SK-N-SH treated with all-trans-retinoic acid at 6 μM for 48 hours (cell line): ENCODE results near the gene CLEC18B.
"Not testable (repeated sequence)": the region's sequence is repeated elsewhere in the genome, so short reads cannot be mapped to it uniquely, and the experiment has no call there.

Experiments used
- SNAI2 ChIP-seq: fragments of 250-450 bp; sonication (Bioruptor Pico); IDR thresholded peaks from 2 replicates; pipeline ENCODE4 v1.5.0; 2020; ENCODE audit warnings: mild to moderate bottlenecking, moderate library complexity
- ZFP30 ChIP-seq: fragments of 450-650 bp; formaldehyde crosslinking; IDR thresholded peaks from 2 replicates; pipeline ENCODE4 v1.5.0; 2022; ENCODE audit warnings: mild to moderate bottlenecking, moderate library complexity
- TF ChIP-seq, protein P1 (sequence below): fragments of 250-450 bp; sonication (Bioruptor Pico); IDR thresholded peaks from 2 replicates; pipeline ENCODE4 v1.8.0; 2020; ENCODE audit warnings: mild to moderate bottlenecking, moderate library complexity, borderline replicate concordance

DNA sequence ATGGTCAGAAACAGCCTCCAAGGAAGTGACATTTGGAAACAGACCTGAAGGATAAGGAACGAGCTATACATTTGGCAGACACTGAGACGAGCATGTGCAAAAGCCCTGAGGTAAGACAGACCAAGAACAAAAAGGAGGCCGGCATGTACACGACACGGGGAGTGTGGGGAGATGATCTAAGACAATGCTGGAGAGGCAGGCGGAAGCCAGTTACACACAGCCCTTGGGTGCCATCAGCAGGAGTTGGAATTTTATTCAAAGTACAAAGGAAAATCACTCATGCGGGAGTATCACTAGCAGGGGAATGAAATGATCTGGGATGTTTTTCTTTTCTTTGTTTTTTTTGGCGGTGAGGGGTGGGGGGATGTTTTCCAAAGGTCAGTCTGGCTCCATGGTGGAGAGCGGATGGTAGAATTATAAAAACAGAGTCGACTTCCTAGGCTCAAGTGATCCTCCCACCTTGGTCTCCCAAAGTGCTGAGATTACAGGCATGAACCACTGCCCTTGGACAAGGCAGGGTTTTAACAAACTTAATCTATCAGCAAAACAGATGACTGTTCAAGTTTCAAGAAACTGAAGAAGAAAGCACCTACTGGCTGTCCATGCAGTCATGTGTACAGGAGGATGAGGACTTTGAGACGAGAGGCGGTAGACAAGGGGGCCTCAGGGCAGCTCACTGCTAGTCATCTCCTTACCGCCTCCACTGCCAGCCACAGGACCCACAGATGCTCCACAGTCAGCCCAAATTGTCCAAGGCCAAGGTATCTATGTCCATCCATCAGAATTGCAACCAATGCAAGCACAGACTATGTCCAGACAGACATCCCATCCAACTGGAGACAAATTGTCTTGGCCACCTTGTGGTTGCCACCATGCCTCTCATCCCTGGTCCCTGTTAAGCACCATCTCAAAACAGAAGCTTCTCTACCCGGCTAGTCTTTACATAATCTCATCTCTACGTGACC, 59.4 kb downstream of the CLEC18B start:
- TF ChIP-seq SNAI2; ZFP30 (CRISPR knock-in tag): not testable (repeated sequence)
- TF ChIP-seq, protein P1, sequence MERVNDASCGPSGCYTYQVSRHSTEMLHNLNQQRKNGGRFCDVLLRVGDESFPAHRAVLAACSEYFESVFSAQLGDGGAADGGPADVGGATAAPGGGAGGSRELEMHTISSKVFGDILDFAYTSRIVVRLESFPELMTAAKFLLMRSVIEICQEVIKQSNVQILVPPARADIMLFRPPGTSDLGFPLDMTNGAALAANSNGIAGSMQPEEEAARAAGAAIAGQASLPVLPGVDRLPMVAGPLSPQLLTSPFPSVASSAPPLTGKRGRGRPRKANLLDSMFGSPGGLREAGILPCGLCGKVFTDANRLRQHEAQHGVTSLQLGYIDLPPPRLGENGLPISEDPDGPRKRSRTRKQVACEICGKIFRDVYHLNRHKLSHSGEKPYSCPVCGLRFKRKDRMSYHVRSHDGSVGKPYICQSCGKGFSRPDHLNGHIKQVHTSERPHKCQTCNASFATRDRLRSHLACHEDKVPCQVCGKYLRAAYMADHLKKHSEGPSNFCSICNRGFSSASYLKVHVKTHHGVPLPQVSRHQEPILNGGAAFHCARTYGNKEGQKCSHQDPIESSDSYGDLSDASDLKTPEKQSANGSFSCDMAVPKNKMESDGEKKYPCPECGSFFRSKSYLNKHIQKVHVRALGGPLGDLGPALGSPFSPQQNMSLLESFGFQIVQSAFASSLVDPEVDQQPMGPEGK: not testable (repeated sequence)
